ENCODE measurements around the gene PLD1.
"Not testable (repeated sequence)": the region's sequence is repeated elsewhere in the genome, so short reads cannot be mapped to it uniquely, and the experiment has no call there.

PLD1 gene

DNA sequence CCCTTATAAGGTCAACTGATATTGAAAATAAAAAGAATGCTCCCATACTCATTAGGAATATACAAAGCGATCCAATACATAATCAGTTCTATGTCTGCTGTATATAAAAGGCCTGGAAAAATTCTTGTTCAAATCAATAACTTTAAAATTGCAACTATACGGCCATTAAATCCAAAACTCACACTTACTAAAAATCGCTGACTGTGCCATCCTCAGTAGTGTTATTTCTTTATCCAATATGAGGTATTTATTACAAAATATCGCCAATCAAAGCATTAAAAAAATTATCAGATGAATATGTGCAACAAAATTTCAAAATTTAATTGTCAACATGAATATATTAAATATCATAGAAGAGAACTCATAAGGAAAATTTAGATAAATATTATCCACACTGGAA lies 146.5 kb downstream of the PLD1 start:
- DNase-seq (ENCODE audit: low spot score), result no peak

DNA sequence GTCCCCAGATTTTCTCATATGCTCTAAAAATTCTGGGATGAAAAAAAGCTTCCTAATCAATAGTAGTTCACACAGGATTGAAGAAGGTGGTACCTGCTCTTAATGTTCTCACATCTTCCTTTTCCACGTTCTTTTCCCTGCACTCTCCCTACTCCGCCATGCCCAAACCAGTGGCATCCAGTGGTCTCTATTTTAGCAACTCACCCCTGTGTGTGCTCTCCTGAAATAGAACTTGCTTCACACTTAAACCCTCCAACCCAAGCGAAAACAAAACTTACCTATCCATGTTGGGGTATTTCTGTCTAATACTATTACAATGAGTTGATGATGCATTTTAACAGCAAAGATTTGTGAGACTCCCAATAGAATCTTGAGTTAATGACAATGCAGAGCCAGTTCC lies 148.8 kb downstream of the PLD1 start:
- no peak for DNase-seq (ENCODE audit: low spot score)

DNA sequence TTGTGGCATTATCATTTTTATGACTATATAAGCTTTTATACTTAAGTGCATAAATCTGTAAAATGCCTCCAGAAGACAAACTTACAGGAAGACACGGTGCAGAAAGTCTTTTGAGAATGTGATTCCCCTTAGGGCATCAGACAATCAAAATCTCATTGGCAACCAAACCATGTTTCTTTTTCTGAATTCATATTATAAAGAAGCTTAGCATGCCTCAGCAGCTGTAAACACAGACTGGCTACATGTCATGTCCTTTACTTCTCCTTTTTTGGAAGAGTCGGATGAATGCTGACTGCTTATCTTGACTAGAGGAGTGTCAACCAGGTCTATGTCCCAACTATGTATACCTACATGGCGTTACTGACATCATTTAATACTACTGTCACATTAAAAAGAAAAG lies 150.1 kb downstream of the PLD1 start:
- no peak for DNase-seq (ENCODE audit: low spot score)

DNA sequence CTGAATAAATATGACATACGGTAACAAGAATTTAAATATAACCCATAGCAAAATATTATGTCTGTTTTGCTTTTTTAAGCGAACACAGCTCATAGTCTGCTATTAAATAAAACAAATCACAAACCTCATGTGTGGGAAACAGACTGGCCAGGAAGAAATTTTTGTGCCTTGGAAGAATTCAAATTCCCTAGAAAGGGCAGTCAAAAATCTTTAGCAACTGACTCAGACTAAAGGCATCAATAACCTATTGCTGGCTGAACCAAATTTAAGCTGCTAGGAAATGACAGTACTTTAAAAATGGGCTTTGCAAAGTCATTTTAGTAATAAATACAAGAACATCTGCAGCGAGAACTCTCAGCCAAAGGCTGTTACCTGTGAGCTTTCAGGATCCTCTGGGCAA lies 151.4 kb downstream of the PLD1 start:
- no peak for DNase-seq (ENCODE audit: low spot score)

DNA sequence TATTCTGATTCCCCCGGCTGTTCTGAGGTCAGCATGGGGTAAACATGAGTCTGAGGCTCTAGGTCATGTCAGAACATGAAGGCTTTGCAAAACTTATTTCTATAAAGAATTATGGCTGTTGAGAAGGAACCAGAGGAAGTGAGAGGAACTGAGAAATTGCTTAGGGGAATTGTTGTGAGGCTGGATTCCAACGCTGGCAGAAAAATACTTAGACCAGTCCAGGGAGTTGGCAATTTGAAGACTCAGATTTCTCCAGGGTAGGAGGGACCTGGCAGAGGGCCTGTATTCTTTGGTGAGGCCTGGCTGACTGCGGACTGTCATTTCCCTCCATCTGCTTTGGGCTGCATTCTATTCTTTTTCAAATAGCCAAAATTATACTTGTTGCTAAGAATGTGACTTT lies 155.5 kb downstream of the PLD1 start:
- peak; percentile 39 for DNase-seq (ENCODE audit: low spot score)

DNA sequence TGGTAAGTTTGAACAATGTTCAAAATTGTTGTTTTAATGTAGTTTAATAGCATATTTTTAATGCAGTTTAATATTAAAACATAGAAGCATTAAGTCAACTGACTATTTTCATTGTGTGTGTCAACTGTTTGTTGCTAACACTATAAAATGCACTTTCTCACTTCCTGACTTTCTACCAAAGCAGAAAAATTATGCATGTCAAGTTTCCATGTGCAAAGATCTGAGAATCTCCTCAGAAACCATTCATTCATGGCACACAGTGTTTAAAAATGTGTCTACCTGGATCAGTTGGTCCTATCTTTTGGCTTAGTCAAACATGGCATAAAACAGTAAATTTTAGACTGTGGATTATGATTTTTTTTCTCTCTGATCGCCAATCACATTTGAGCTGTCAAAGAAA lies 156.0 kb downstream of the PLD1 start:
- no peak for DNase-seq (ENCODE audit: low spot score)

DNA sequence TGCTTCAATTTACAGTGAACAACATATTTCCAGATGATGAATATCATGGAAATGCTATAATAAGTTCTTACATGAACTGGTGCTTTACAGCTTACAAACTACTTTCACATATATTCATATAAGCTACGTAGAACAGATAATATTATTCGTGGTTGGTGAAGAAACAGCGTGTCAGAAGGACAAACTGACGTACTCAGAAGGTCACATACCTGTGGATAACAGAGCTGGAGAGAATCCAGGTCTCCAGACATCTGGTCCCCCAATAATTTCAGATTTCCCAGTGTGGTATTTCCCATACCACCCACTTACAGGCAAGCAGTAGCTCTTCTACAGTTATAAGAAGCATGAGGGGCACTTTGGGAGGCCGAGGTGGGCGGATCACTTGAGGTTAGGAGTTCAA lies 156.6 kb downstream of the PLD1 start:
- DNase-seq (ENCODE audit: low spot score), result no peak

DNA sequence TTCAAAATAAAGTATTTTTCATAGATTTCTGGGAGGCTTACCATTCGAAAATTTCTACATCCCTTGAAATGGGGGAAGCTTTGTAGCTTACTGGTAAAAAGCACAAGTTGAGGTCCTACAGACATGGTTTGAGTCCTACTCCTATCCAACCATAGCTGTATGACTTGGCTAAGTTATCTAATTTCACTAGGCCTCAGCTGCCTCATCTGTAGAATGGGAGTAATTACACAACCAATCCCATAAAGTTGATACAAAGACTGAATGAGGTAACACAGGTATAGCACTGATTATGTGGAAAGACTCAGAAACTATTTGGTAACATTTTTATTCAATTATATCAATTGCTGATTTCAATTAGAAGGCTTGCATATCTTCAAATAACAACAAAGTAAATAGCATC lies 157.4 kb downstream of the PLD1 start:
- no peak for DNase-seq (ENCODE audit: low spot score)

DNA sequence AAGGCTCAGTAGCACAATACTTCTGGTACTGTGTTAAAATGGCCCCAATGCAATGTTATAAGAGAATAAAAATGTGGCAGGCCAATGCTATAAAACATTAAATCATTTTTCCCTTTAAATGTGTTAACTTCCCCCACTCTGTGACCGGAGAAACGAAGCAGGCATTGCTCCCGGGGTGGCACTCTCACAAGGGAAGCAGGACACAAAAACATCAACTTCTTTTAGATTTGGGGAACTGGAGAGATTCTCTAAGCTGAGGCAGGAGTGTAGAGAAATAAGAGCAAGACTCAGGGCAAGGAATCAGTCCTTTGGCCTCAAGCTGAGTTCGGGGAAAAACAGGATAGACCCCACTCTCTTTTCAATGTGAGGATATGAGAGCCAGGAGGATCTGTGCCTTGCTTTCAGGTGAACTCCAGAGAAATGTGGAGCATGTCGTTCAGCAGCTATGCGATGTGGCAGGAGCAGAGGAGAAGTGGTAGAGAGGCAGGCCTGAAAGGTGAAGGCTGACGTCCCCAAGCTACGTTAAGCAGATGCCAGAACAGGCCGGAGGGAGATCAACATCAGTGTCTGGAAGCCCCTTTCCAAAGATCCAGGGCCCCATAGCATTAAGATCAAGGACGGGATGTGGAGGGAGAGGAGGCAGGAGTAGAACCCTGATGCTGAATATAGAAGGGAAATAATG lies 160.2 kb downstream of the PLD1 start:
- DNase-seq (ENCODE audit: low spot score), result no peak

DNA sequence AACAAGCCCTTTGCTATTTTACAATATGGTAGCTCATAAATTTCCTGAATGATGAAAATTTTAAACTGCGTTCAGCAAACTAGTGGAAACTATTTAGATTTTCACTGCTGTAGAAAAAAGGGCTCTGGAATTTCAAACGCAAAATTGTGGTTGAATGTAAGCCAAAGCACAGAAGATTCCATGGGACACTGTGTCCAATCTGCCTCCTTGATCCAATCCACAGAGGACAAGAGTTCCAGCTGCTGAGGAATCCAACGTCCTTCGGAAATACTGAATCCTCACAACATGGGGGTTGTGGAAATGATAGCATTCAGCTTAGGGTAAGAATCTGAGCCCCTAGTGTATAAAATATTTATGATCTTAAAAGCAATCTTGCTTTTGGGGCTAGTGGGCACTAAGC lies 161.0 kb downstream of the PLD1 start:
- no peak for DNase-seq (ENCODE audit: low spot score)

DNA sequence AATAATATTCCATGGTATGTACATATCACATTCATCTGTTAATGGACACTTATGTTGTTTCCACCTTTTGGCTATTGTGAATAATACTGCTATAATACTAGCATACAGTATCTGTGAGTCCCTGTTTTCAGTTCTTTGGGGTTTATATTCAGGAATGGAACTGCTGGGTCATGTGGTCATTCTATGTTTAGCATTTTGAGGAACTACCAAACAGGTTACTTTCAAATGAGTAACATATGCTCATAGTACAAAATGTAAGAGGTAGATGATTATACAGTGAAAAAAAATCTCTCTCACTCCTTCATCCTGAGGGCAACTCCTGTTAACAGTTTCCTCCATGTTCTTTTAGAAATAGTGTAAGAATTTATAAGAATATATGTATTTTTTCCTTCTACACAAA lies 162.2 kb downstream of the PLD1 start:
- no peak for DNase-seq (ENCODE audit: low spot score)

DNA sequence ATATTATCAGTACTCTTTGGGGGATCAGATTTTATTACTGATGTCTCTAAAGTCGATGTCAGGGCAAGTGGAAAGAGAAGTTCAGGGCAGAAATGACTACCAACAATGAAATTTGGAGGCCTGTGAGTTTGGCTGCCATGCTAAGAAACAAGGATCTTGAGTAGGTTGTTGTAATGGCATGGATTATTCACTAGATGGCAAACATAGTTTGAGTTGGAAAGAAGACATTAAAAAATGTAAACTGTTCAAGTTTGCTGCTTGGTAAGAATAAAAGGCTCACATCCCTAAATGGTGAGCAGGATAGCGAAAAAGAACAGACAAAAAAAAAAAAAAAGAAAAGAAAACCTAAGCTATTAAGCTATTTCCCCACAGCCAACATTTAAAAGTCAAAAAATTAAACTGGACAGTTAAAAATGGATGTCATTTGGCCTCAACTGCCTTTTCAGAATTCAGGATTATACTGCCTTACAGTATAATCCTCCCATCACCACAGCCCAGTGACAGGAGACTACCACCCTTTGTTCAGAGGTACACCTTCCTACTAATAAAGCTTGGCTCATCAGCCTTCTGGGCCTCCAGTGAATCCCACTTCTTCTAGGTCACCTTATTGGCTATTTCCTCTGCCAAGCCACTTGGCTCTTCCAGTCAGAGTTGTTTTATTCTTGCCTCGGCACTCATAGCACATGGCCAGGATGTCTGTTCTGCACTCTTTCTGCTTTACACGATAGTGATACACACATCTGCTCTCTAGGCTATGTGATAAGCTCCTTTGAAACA lies 163.7 kb downstream of the PLD1 start:
- peak; percentile 42 for DNase-seq (ENCODE audit: low spot score)

DNA sequence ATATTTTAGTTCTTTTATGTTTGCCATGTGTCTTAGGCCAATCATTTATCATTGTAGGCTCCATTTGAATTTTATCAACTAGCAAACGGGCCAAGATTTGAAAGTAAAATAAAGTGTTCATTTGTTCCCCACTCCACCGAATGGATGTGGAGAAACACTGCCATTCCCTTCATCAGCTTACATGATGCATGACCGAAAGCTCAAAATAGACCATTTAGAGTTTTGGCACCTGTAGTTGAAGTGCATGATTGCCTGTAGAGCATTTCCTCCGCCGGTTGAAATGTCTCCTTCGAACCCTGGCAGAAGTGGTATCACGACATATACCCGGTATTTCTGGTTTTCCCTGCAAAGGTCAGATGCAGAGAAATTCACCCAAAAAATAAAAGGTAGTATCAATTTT lies 165.6 kb downstream of the PLD1 start:
- no peak for DNase-seq (ENCODE audit: low spot score)

DNA sequence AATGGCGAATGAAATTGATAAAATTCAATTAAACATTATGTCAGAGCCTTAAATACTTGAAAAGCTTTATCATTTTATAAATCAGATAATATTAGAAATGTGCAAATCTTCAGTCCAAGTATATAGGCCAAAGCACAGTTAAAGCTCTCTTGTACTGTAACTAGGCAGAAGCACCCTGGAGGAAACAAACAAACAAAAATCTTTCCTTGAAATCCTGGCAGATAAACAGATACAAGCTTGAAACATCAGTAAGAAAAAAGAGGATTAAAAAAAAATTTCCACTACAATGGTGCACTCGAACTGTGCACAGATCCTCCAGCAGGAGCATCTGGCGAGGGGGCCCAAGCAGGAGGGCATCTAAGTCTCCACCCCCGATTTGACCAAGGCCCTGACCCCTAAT lies 166.6 kb downstream of the PLD1 start:
- no peak for DNase-seq (ENCODE audit: low spot score)

DNA sequence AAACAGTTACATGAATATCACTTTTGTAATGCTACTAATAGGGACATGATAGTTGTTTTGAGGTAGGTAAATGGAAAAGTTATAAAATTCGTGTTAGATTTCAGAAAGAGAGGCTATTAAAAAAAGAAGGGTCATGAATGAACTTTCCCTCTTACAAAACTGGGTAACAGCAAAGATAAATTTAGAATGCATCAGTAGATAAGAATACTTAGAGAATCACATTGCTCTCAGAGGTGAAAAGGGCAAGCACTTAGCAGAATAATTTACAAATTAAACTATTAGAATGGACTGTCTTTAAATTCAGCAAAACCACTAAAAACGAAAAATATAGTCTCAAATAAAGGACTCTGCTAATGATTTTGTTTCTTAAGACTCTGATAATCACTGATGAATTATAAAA lies 167.2 kb downstream of the PLD1 start:
- no peak for DNase-seq (ENCODE audit: low spot score)

DNA sequence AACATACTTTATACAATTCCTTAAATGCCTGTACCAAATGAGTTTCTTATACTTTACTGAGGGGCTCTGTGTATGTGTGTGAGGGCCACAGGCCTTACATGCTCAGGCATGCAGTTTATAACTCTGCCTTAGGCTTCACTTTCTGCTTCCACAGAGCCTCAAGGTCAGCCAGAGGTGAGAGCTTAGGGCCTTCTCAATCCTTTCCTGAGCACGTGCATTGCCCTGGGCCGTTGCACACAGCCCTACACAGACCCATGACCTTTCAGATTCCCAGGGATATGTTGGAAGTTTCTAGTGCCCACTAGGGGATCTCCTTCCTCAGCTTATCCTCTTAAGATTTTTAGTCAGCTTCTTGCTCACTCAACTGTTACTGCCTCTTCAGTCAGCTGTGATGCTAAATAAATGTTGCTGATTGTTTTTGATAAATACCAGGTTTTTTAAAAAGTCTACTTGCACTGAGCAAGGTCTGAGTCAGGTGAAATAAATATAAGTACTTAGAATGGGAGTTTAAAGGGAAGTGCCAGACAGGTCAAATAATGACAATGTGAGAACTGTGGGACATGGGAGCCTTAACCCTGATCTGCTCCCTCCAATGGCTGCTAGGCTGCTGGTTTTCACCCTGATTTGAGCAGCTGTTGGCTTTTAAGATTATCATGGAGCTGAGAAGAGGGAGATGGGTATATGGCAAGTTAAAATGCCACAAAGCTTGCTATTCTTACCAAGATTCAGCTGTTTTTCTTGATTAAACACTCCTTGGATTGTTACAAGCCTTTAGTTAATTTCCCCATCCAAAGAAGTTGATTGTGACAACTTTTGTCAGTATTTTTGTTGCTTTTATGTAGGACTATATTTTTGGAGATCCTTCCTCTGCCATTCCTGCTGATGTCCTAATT lies 169.5 kb downstream of the PLD1 start:
- no peak for DNase-seq (ENCODE audit: low spot score)

DNA sequence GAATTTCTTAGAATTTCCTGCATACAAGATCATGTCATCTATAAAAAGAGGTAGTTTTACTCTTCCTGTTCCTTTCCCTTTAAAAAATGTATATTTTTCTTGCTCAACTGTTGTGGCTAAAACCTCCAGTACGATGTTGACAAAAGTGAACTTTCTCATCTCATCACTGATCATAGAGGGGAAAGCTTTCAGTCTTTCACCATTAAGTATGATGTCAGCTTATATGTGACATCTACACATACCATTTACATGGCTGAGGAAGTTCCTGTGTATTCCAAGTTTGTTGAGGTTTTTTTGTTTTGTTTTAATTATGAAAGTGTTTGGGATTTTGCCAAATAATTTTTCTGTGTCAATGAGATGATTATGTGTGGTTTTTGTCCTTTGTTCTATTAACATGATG lies 173.6 kb downstream of the PLD1 start:
- no peak for DNase-seq (ENCODE audit: low spot score)

DNA sequence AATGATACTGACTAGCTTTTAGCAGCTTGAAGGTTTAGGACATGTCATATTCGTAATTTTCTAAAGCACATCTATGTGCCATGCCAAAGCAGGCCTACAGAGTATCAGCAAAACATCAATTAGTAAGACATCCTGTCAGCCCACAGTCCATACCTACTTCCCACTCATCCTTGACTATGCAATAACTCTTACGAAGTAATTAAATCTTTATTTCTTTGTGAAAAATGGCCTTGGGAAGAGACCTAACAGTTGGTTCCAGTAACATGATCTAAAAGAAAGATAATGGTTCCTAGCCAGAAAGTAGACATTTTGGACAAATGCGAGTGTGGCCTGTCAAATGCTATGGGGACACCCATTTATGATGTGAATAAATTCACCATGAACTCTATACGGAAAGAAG lies 177.5 kb downstream of the PLD1 start:
- DNase-seq (ENCODE audit: low spot score), result no peak

DNA sequence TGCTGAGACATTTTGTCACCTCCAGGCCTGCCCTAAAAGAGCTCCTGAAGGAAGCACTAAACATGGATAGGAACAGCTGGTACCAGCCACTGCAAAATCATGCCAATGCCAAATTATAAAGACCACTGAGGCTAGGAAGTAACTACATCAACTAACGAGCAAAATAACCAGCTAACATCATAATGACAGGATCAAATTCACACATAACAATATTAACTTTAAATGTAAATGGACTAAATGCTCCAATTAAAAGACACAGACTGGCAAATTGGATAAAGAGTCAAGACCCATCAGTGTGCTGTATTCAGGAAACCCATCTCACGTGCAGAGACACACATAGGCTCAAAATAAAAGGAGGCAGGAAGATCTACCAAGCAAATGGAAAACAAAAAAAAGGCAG lies 183.5 kb downstream of the PLD1 start:
- not testable (repeated sequence) for DNase-seq (ENCODE audit: low spot score)

DNA sequence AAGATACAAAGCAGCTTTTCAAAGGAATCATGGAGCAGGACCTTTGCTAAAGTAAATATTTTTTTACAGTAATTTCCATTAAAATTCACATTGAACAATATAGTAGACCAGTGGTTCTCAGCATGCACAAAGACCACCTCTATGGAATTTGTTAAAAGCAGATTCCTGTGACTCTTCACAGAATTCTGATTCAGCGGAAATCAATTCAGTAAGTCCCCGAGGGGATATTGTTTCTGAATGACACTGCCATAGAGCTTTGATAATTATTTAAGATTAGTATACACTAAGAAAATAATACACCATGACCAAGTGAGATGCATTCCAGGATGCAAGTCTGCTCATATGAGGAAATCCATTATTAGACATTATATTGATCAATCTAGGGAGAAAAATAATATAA lies 188.2 kb downstream of the PLD1 start:
- no peak for DNase-seq (ENCODE audit: low spot score)

DNA sequence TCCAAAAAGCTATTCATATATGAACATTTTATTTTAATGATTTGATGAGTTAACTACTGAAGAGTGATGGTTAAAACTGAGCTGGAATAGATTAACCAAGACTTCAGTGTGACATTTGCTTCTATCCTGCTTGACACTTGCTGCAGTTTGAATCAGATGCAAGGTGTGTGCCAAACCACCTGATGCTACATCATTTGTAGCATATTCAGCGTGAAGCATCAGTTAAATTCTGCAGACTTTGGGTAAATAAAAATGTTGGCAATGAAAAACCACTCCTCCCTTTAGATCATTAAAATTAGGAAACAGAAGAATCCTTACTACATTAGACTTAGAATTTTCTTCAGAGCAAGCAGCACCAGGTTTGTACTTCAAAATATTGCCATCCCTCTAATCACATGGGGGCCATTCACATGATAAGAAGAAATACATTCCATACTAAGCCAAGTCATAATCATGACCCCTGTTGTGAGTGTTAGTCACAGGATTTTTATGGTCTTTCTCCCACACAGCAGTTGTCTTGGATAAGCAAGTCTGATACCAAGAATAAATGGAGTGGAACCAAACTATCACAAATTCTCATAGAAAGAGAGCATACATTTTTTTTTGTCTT lies 189.4 kb downstream of the PLD1 start:
- DNase-seq (ENCODE audit: low spot score), result no peak

DNA sequence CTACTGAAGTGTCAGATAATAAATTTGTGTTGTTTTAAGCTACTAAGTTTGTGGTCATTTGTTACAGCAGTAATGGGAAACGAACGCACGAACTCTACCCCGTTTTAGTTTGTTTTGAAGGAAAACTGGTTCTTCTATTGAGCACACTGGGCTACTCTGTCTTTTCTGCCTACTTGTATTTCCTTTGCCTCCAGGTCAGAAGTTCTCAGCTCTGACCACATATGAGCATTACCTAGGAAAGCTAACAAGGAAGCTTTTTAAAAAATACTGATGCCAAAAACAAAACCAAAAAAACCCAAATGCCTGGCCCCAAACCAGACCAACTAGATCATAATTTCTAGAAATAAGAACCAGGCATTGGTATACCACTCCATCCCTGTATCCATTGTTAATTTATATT lies 193.5 kb downstream of the PLD1 start:
- no peak for DNase-seq (ENCODE audit: low spot score)

DNA sequence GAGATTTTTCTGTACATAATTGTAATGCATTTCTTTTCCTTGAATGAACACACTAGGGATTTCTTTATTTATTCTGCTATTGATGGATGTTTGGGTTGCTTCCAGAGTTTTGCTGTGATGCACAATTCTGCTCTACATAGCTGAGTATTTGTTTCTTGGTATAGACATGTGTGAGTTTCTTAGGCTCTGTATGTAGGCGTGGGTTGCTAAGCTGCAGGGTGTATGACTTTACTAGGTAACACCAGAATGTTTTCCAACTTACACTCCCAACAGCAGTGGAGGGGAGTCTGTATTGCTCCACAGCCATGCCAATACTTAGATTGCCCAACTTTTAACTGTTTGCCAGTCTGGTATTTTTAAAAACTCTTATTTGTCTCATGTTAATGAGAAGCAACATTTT lies 194.6 kb downstream of the PLD1 start:
- DNase-seq (ENCODE audit: low spot score), result no peak
